Measurements from ENCODE around the gene ABCA4. TPM values are rescaled to one million over a fixed set of nuclear protein-coding genes. Genes with fewer than 3 reads are reported as not detected.

The ABCA4 gene
- total and polyA plus RNA-seq, 2 donors (not counting 3 experiments of a cell fraction or from before 2014, with no cell fraction given): 2.3 to 4.9 TPM

DNA sequence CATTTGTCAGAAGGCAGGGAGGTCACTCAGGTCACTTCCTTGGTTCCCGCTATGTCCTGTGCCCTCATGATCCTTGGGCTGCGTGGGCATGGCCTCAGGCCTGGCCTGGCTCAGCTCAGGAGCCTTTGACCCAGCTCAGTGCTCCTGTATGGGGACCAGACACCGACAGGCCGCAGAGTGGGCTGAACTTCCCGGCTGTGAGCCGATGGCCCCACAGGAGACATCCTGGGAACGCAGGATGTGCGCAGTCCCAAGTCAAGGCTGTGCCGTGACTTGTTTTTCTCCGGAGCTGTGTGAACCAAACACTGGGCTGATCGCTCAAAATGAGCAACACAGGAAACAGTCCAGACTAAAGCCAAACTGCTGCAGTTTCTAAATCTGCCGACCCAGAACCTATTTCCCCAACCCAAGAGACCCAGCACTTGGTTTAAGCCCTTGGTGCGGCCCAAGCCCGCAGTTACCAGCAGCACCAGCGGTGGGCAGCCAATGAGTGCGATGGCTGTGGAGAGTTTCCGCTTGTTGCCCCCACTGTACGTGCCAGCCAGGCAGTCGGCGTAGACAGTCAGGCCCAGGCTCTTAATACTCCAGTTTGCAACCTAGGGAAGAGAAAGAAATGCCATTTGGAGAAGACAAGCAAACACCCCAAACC lies 119.4 kb downstream of the ABCA4 start:
- Histone ChIP-seq H3K9me1 (replicated peaks; ENCODE audit: control insufficient read depth, extremely low read depth, insufficient read depth, low read length) (no peaks in the 10 kb centered on the region), H3K79me2 (ENCODE audit: control insufficient read depth, insufficient read depth, low read length) (no peaks in the 10 kb centered on the region), H3K27ac (ENCODE audit: insufficient read depth, low read depth, low read length) (no peak overlapping the region), H4K20me1 (replicated peaks; ENCODE audit: control insufficient read depth, extremely low read depth, insufficient read depth, low read length) (no peaks in the 10 kb centered on the region), H3K4me3 (replicated peaks in 1 of 3; ENCODE audit: insufficient read depth in 1 of 3, low read depth in 1 of 3, low read length in 3 of 3) (no peak overlapping the region), H3K36me3 (ENCODE audit: control insufficient read depth in 2 of 2, extremely low read depth in 1 of 2, insufficient read depth in 2 of 2, low read length in 2 of 2) (no peaks in the 10 kb centered on the region), H3K9me3 (replicated peaks; ENCODE audit: control insufficient read depth, insufficient read depth, low read length) (no peaks in the 10 kb centered on the region), H2AFZ (ENCODE audit: low read depth, low read length) (no peak overlapping the region), H3K4me1 (ENCODE audit: control insufficient read depth, extremely low read depth, insufficient read depth, low read length) (no peaks in the 10 kb centered on the region), H3K4me2 (ENCODE audit: insufficient read depth, low read length) (no peak overlapping the region), H3K9ac (replicated peaks; ENCODE audit: extremely low read depth, insufficient read depth, low read length) (no peak overlapping the region), H3K27me3 (ENCODE audit: control insufficient read depth in 2 of 2, insufficient read depth in 2 of 2, low read length in 2 of 2) (peaks cover 8 to 13% of the 10 kb centered on the region in 2 experiments)
- FAIRE-seq (no peak), DNase-seq (ENCODE audit: low read depth, low spot score) (no peak)
- no TSS peak for BruUV-seq (replicated peaks)
- TF ChIP-seq JUN (IDR thresholded peaks at IDR 0.05; ENCODE audit: borderline replicate concordance, insufficient read depth, insufficient read length, low read depth) (no peak), EZH2 (IDR thresholded peaks at IDR 0.05; ENCODE audit: borderline replicate concordance, low read depth, low read length, severe bottlenecking) (no peak), MYC (IDR thresholded peaks at IDR 0.05; ENCODE audit: low read depth, low read length) (no peak), FOS (IDR thresholded peaks at IDR 0.05; ENCODE audit: borderline replicate concordance, insufficient read depth, low read length) (no peak), POLR2A (IDR thresholded peaks at IDR 0.05; ENCODE audit: low read depth, low read length) (no peak), POLR2AphosphoS5 (IDR thresholded peaks at IDR 0.05; ENCODE audit: insufficient read depth, low read depth, low read length) (no peak), CTCF (IDR thresholded peaks at IDR 0.05; ENCODE audit: extremely low read depth in 1 of 2, insufficient read depth in 1 of 2, low read depth in 1 of 2, low read length in 2 of 2) (no peak), GATA2 (IDR thresholded peaks at IDR 0.05; ENCODE audit: insufficient read depth, insufficient read length, low read depth, low read length) (no peak)
- TF ChIP-seq, protein P1, sequence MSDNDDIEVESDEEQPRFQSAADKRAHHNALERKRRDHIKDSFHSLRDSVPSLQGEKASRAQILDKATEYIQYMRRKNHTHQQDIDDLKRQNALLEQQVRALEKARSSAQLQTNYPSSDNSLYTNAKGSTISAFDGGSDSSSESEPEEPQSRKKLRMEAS (IDR thresholded peaks at IDR 0.05; ENCODE audit: insufficient read depth, insufficient read length): no peak
- dilution Hi-C loops (cut with MboI; ENCODE audit: extremely low pct_ligation_motif_present, low sequenced_read_pairs): loop anchor here (25.0 kb wide), 1 partner anchor 361 kb away; no protein-coding TSS in a partner anchor
- ChIA-PET POLR2A (no interaction called here), CTCF (no interaction called here)
- intact Hi-C loops (cut with micrococcal nuclease): no loop called here

All from endothelial cell of umbilical vein (primary cell).